Muscle of leg (tissue), 11 donors: ENCODE data around the gene CALM1. TPM values are rescaled to one million over a fixed set of nuclear protein-coding genes. Genes with fewer than 3 reads are reported as not detected.

Experiments
- DNase-seq: peaks from one replicate; pipeline ENCODE4 v3.0.0; 2013
- H3K27ac ChIP-seq: one replicate; pipeline ENCODE4 v1.5.1; 2013; ENCODE audit warnings: mild to moderate bottlenecking, low read length, control low read depth
- H3K27me3 ChIP-seq: one replicate; pipeline ENCODE4 v1.6.1; 2013; ENCODE audit warnings: low read length; ENCODE audit not compliant: control insufficient read depth, insufficient read depth
- H3K36me3 ChIP-seq: one replicate; pipeline ENCODE4 v1.6.1; 2013; ENCODE audit warnings: low read length; ENCODE audit not compliant: control insufficient read depth, insufficient read depth
- H3K4me1 ChIP-seq: one replicate; pipeline ENCODE4 v1.6.1; 2013; ENCODE audit warnings: low read length; ENCODE audit not compliant: control insufficient read depth, insufficient read depth
- H3K4me3 ChIP-seq: one replicate; pipeline ENCODE4 v1.5.1; 2013; ENCODE audit warnings: low read length, control low read depth
- H3K9me3 ChIP-seq: replicated peaks from 2 replicates; pipeline ENCODE4 v1.6.1; 2013; ENCODE audit warnings: low read depth, low read length; ENCODE audit not compliant: control insufficient read depth
- WGBS: methylation state at CpG from one replicate; pipeline ENCODE4 v1.1.5; 2013; ENCODE audit warnings: missing lambda C conversion rate; ENCODE audit not compliant: insufficient coverage; 5-methylcytosine and 5-hydroxymethylcytosine counted together
- polyA plus RNA-seq, 8 donors: library from polyadenylated mRNA; unstranded; fragments of 120-200 nt; gene quantifications; one replicate each; pipeline versions ENCODE4 v1.2.1 to v1.2.3, GENCODE V29; 2013; ENCODE audit warnings: inconsistent platforms in 1 of 8, low replicate concordance in 1 of 8; ENCODE audit not compliant: insufficient read length in 8 of 8, insufficient read depth in 1 of 8
- total RNA-seq: library from RNA; stranded (reverse); fragments of 120-200 nt; gene quantifications from one replicate; pipeline ENCODE4 v1.2.4, GENCODE V29; 2013

The CALM1 gene
- total and polyA plus RNA-seq, 9 donors = 184 to 317 (median 235) TPM

- no peaks in the 10 kb centered on the region for H3K36me3 ChIP-seq
- 86% methylated on average over 3 of the region's 6 CpGs for WGBS
- H3K4me3 ChIP-seq = no peak overlapping the region
- H3K27ac ChIP-seq = no peak overlapping the region
- no peaks in the 10 kb centered on the region for H3K27me3 ChIP-seq
- no peaks in the 10 kb centered on the region for H3K9me3 ChIP-seq
- H3K4me1 ChIP-seq = peaks cover 32% of the 10 kb centered on the region
- DNase-seq = no peak
Observed at GRCh38 chr14:90424075-90424474, 27.2 kb downstream of the CALM1 start.

GRCh38 chr14:90424686-90425372 lies 28.0 kb downstream of the CALM1 start:
- DNase-seq = peak; percentile 87
- no peak overlapping the region for H3K4me3 ChIP-seq
- no peaks in the 10 kb centered on the region for H3K27me3 ChIP-seq
- 45% methylated on average over 9 of the region's 17 CpGs for WGBS
- H3K9me3 ChIP-seq = no peaks in the 10 kb centered on the region
- H3K27ac ChIP-seq = peak overlapping the region; percentile 32
- H3K36me3 ChIP-seq = no peaks in the 10 kb centered on the region
- H3K4me1 ChIP-seq = peaks cover 24% of the 10 kb centered on the region

GRCh38 chr14:90425373-90425879 lies 28.6 kb downstream of the CALM1 start:
- no peak for DNase-seq
- Histone ChIP-seq H3K9me3 (no peaks in the 10 kb centered on the region), H3K27ac (no peak overlapping the region), H3K4me1 (peaks cover 22% of the 10 kb centered on the region), H3K4me3 (no peak overlapping the region), H3K27me3 (no peaks in the 10 kb centered on the region), H3K36me3 (no peaks in the 10 kb centered on the region)
- WGBS = 78% methylated on average over 5 of the region's 9 CpGs

- Histone ChIP-seq H3K27ac (peak overlapping the region; percentile 75), H3K4me1 (peaks cover 22% of the 10 kb centered on the region), H3K27me3 (no peaks in the 10 kb centered on the region), H3K4me3 (no peak overlapping the region), H3K9me3 (no peaks in the 10 kb centered on the region), H3K36me3 (no peaks in the 10 kb centered on the region)
- no peak for DNase-seq
- 82% methylated on average over 4 of the region's 10 CpGs for WGBS
Observed at GRCh38 chr14:90426031-90426540, 29.3 kb downstream of the CALM1 start.

- no peak for DNase-seq
- Histone ChIP-seq H3K4me3 (no peak overlapping the region), H3K9me3 (no peaks in the 10 kb centered on the region), H3K4me1 (peaks cover 22% of the 10 kb centered on the region), H3K27me3 (no peaks in the 10 kb centered on the region), H3K27ac (peak overlapping the region; percentile 75), H3K36me3 (no peaks in the 10 kb centered on the region)
- WGBS = 26% methylated on average over 8 of the region's 10 CpGs
Observed at GRCh38 chr14:90426663-90427062, 29.8 kb downstream of the CALM1 start.

- peaks cover 22% of the 10 kb centered on the region for H3K4me1 ChIP-seq
- H3K9me3 ChIP-seq = no peaks in the 10 kb centered on the region
- 57% methylated on average over 1 of the region's 12 CpGs for WGBS
- H3K36me3 ChIP-seq = no peaks in the 10 kb centered on the region
- peak; percentile 37 for DNase-seq
- H3K27me3 ChIP-seq = no peaks in the 10 kb centered on the region
- no peak overlapping the region for H3K4me3 ChIP-seq
- H3K27ac ChIP-seq = peak overlapping the region; percentile 75
Observed at GRCh38 chr14:90427848-90428426, 31.1 kb downstream of the CALM1 start.

- WGBS = no CpG with 5 or more reads among the region's 2 CpGs
- H3K9me3 ChIP-seq = no peaks in the 10 kb centered on the region
- no peaks in the 10 kb centered on the region for H3K27me3 ChIP-seq
- H3K27ac ChIP-seq = no peak overlapping the region
- H3K4me1 ChIP-seq = peaks cover 22% of the 10 kb centered on the region
- no peak for DNase-seq
- no peak overlapping the region for H3K4me3 ChIP-seq
- H3K36me3 ChIP-seq = no peaks in the 10 kb centered on the region
Observed at GRCh38 chr14:90428676-90429075, 31.8 kb downstream of the CALM1 start.

GRCh38 chr14:90429236-90429635 lies 32.4 kb downstream of the CALM1 start:
- 85% methylated on average over 2 of the region's 3 CpGs for WGBS
- H3K27me3 ChIP-seq = no peaks in the 10 kb centered on the region

GRCh38 chr14:90429754-90430153 lies 32.9 kb downstream of the CALM1 start:
- Histone ChIP-seq H3K27ac (peak overlapping the region; percentile 9), H3K4me1 (peaks cover 16% of the 10 kb centered on the region), H3K36me3 (no peaks in the 10 kb centered on the region), H3K4me3 (no peak overlapping the region), H3K27me3 (no peaks in the 10 kb centered on the region), H3K9me3 (no peaks in the 10 kb centered on the region)
- DNase-seq = no peak
- 69% methylated on average over 2 of the region's 4 CpGs for WGBS

More at GRCh38 chr14:90429236-90429635, 32.4 kb downstream of the CALM1 start:
- no peaks in the 10 kb centered on the region for H3K9me3 ChIP-seq
- H3K27ac ChIP-seq = peak overlapping the region; percentile 9
- peaks cover 20% of the 10 kb centered on the region for H3K4me1 ChIP-seq
- H3K4me3 ChIP-seq = no peak overlapping the region
- no peaks in the 10 kb centered on the region for H3K36me3 ChIP-seq
- DNase-seq = no peak

- DNase-seq = no peak
- Histone ChIP-seq H3K9me3 (no peaks in the 10 kb centered on the region), H3K36me3 (no peaks in the 10 kb centered on the region), H3K27ac (no peak overlapping the region), H3K4me3 (no peak overlapping the region), H3K4me1 (no peaks in the 10 kb centered on the region), H3K27me3 (no peaks in the 10 kb centered on the region)
- 83% methylated on average over 7 of the region's 9 CpGs for WGBS
Observed at GRCh38 chr14:90434370-90435020, 37.7 kb downstream of the CALM1 start.
